ENCODE data around the gene FAN1. TPM values are rescaled to one million over a fixed set of nuclear protein-coding genes. Genes with fewer than 3 reads are reported as not detected.

FAN1 gene
- total RNA-seq, 1 experiment from 2014 or later = 7.3 TPM

DNA sequence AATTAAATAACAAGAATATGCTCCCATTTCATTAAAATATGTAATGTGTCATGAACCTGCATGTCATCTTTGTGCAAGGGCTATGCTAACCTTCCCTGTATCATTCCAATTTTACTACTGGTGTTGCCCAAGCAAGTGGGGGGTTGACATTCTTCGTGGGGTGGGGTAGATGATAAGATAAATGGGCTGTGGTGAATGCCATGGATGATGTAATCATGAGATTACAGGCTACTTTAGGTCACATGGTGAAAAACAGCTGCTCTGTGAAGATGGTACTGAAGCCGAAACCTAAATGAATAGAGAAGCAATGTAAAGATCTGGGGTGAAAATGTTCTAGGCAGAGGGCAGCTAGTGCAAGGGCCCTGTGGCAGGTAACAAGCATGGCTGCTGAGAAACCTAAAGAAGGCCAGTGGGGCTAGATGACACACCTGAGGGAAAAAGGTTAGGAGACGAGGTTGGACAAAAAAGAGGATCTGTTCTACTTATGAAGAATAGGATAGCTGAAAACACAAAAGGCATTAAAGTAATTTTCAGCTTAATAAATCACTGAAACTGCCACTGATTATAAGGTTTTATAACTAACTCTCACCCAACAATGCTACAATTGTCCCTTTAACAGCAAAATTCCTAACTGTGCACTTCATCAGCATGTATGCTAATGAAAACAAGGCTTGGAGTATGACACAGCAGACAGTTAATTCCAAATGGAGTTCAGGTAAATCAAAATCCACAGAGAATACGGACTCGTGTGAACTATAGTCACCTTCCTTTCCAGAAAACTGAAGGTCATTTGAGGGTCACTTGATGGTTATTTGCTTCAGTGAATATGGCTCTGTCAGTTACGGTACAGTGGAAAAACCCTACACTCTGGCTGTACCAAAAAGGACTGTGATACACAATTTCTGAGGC, 52.8 kb downstream of the FAN1 start:
- no peak for DNase-seq (ENCODE audit: low spot score)

DNA sequence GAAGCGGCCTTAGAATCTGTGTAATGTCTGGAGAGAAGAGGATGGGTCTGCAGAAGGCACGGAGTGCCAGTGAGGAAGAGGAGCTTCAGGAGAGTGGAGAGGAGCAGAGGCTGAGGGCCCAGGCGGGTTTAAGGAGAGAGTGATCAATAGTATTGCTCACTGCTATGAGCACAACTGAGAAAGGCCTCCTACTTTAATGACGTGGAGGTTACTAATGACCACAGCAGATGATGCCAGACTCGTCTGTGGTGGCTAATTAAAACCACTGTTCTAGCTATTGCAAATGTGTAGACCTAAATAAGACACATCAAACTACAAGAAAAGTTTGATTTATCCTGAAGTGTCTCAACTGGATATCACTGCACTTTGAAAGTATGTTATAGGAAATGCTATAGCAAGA, 54.5 kb downstream of the FAN1 start:
- no peak for DNase-seq (ENCODE audit: low spot score)

- no peak for DNase-seq (ENCODE audit: low spot score)
Measured at GRCh38 chr15:30962079-30962478, 58.4 kb downstream of the FAN1 start.

GRCh38 chr15:30962659-30963058, 58.9 kb downstream of the FAN1 start:
- DNase-seq (ENCODE audit: low spot score) = no peak

- DNase-seq (ENCODE audit: low spot score) = no peak
Measured at GRCh38 chr15:30963681-30964080, 60.0 kb downstream of the FAN1 start.

DNA sequence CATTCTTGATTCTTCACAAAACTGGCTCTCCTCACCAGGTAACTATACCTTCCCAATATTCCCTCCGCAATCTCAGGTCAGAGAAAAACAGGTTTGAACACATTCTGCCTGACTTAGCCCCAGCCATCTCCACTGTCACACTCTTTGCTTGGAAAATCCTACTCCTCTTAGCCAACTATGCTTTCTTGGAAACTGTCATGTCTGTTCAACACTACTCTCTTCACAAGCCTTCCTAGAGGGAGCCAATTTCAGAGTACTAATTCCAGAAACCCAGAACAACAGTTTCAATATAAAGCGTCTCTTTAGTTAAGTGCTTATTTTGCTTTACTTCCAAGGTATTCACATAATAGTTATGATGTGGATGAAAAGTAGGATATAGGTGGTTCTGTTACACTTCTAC, 66.0 kb downstream of the FAN1 start:
- DNase-seq (ENCODE audit: low spot score) = no peak

DNA sequence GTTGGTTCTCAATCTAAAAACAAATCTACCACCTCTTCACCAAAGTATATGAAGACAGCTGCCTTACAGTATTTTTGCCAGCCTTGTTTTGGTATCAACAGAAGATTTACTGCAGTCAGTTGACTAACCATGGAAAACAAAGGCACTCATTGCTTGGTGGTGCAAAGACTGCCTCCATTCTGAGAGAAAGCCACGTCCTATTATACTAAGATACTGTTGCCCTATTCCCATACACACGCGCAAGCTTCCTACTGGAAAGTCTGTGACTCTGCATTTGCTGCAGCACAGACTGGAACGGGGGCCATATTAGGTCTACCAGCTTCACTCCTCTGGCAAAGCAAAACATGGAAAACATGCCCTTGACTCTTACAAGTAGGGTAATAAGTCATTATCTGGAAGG, 69.7 kb downstream of the FAN1 start:
- DNase-seq (ENCODE audit: low spot score) = no peak

DNA sequence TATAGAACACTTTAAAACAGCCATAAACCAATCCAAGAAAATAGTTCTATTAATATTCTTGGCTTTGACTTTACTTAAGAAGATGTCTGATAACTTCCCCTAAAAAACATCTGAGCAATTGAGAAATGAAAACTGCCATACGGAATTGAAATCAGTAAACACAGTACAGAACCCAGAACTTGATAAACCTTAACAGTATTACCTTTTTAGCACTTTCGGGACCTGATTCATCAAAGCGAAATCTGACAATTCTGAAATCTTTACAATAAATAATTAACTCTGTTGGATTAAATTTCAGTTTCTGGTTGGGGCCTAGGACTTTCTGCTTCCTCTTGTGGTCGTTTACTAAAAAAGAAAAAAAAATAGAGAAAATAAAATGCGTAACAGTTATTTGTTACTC, 70.4 kb downstream of the FAN1 start:
- no peak for DNase-seq (ENCODE audit: low spot score)

DNA sequence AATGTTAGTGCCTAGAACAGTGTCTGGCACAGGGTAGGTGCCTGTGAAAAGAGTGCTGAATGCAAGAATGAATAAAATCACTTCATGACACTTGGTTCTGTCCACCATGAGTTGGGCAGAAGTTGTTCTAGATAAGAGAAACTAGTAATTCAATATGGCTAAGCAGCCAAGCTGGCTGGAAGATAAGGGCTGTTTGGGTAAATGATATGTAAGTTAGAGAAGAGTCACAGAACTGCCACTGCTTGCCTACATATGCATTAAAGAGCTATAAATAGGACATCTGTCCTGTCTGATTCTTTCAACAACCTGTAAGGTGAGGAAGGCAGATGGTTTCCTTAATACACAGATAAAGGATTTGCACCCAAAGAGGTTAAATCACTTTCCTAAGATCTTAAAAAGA, 74.6 kb downstream of the FAN1 start:
- DNase-seq (ENCODE audit: low spot score) = no peak

DNA sequence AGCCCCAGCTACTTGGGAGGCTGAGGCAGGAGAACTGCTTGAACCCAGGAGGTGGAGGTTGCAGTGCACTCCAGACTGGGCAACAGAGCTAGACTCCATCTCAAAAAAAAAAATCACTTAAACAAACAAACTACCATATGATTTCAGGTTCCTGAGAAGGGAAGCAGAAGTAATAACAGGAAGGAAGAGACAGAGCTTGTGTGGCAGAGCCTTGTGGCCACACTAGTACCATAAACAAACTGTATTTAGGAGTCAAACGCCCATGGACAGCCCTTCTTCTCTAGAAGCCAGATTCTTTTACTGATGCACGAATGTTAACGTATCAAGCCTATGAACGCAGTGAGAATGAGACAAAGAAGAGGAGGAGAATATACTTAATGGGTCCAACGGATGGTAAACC, 75.7 kb downstream of the FAN1 start:
- no peak for DNase-seq (ENCODE audit: low spot score)

- DNase-seq (ENCODE audit: low spot score) = no peak
Measured at GRCh38 chr15:30984118-30984517, 80.4 kb downstream of the FAN1 start.

DNA sequence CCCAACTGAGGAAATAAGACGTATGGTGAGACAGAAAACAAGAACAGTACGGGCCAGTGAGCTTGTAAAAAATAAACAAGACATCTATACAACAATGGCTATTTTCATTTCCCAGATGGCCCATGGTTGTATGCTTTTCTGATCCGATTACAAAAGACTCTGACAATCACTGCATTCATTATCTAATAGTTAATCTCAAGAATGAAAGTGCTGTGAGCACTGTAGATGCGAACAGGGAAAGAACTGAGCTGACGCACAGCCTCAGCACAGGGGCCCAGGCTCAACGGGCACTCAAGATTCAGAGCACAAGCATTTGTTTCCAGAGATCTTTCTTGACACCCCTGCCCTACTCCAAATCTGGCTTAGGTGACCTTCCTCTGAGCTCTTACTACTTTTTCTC, 80.8 kb downstream of the FAN1 start:
- DNase-seq (ENCODE audit: low spot score) = no peak

- no peak for DNase-seq (ENCODE audit: low spot score)
Measured at GRCh38 chr15:30985081-30985531, 81.4 kb downstream of the FAN1 start.

GRCh38 chr15:30990036-30990435, 86.3 kb downstream of the FAN1 start:
- peak; percentile 57 for DNase-seq (ENCODE audit: low spot score)

DNA sequence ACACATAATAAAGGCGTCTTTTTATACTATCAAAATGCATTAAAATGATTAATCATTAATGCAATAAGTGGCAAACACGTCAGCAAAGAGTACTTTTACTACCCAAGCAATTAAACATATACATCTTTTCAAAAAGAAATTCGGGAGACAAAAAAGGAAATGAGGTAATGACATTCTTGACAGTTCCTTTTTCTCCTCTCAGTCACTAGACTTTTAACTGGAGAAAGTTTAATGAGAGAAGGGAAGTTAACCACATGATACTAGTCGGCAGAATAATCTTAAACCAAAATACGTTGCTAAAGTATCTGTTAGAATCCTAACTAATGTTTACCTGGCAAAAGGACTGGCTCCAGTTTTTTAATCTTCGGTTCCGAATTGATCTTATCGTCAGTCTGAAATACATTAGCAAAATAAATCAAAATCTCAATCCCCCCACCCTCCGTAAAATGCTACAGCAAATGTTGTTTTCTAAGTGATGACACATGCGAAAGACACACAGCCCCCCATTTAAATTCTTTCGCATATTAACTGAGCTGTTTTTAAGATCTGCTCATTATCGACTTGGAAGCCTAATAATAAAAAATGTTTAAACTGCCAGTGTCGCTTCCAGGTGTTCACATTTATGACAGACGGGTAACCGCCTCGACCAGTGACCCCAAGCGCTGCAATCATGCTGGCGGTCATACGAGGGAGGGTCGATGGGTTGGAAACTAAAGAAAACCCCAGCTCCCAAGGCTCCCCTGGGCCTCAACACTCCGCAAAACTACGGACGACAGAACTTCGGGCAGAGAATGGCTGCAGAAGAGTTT, 86.9 kb downstream of the FAN1 start:
- DNase-seq (ENCODE audit: low spot score) = peak; percentile 67

GRCh38 chr15:30991255-30992235, 87.8 kb downstream of the FAN1 start, which contains the start of gene MTMR10:
Gene MTMR10, minus strand, starts transcription at chr15:30991628. Its CDS starts 122 bp downstream, at chr15:30991506.
- DNase-seq (ENCODE audit: low spot score) = peak; percentile 93

DNA sequence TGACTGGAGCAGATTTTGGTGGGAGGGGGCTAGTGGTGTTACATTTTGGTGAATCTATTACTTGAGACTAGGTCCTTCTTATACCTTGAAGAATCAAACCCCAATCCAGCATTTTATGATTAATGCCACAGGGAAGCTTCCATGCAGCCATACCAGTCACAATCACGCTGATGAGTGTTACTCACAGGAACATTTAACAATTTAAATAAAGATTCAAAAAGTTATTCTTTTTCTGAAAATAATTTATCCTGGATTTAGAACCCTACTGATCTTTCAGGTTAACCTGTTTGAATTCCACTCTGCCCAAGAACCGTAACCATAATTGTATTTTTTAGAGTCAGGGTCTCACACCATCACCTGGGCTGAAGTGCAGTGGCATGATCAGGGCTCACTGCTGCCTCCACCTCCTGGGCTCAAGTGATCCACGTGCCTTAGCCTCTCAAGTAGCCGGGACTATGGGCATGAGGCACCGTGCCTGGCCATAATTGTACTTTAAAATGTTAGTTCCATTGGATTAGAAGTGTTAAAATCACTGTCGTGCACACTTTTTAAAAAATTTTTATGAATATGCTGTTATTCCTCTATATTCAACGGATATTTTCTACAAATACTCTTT, 88.6 kb downstream of the FAN1 start:
- peak; percentile 59 for DNase-seq (ENCODE audit: low spot score)

Measured in HT-29 (cell line).